Fibroblast of mammary gland (primary cell): Measurements from ENCODE around the gene KCNJ15.
A peak's percentile ranks its signal among the peaks of the same experiment; 100 is the strongest.

Experiments used
- DNase-seq: peaks from one replicate; pipeline ENCODE4 v3.0.0-alpha.2; 2010; ENCODE audit warnings: low read depth
- H3K4me3 ChIP-seq: 2 replicates; pipeline ENCODE4 v1.5.1; 2011; ENCODE audit warnings: low read depth, mild to moderate bottlenecking, low read length, moderate library complexity; ENCODE audit not compliant: control insufficient read depth
- CTCF ChIP-seq: conservative IDR thresholded peaks from 2 replicates; pipeline ENCODE4 v1.5.1; 2011; ENCODE audit warnings: low read depth, low read length, inconsistent platforms; ENCODE audit not compliant: control insufficient read depth, insufficient read depth

The KCNJ15 gene

GRCh38 chr21:38277501-38278131 lies 20.8 kb downstream of the KCNJ15 start:
- H3K4me3 ChIP-seq, result no peak overlapping the region
- TF ChIP-seq CTCF, result no peak
- DNase-seq, result peak; percentile 100

GRCh38 chr21:38280454-38280853 lies 23.7 kb downstream of the KCNJ15 start:
- DNase-seq, result peak; percentile 87
- H3K4me3 ChIP-seq, result no peak overlapping the region
- TF ChIP-seq CTCF, result no peak

GRCh38 chr21:38280867-38281266 lies 24.1 kb downstream of the KCNJ15 start:
- no peak for DNase-seq
- TF ChIP-seq CTCF, result no peak
- no peak overlapping the region for H3K4me3 ChIP-seq

GRCh38 chr21:38282921-38283320 lies 26.1 kb downstream of the KCNJ15 start:
- peak; percentile 83 for DNase-seq
- H3K4me3 ChIP-seq, result no peak overlapping the region
- no peak for TF ChIP-seq CTCF

- no peak for DNase-seq
- no peak overlapping the region for H3K4me3 ChIP-seq
- TF ChIP-seq CTCF, result no peak
Observed at GRCh38 chr21:38284216-38284615, 27.4 kb downstream of the KCNJ15 start.

GRCh38 chr21:38286739-38287471 lies 30.1 kb downstream of the KCNJ15 start:
- no peak for DNase-seq
- no peak overlapping the region for H3K4me3 ChIP-seq
- no peak for TF ChIP-seq CTCF

- DNase-seq, result no peak
- H3K4me3 ChIP-seq, result no peak overlapping the region
- no peak for TF ChIP-seq CTCF
Observed at GRCh38 chr21:38287476-38287875, 30.7 kb downstream of the KCNJ15 start.
